ENCODE measurements around the gene CNR2.

- no peak for TF ChIP-seq CTCF (IDR thresholded peaks at IDR 0.05)
- no peak for TF ChIP-seq POLR2A (IDR thresholded peaks at IDR 0.05)
Measured at GRCh38 chr1:23827717-23828116, 85.4 kb downstream of the CNR2 start.

All from lower leg skin (tissue), 3 donors.